Activated CD4-positive, alpha-beta T cell treated with anti-CD3 and anti-CD28 coated beads, Interleukin-2, Interleukin-6, amounts not matched to agents 100 ng/mL and 50 ng/mL, durations not matched to agents 16 hours and 8 hours (primary cell): ENCODE data around the gene PCDHAC2.

Experiments
- DNase-seq: peaks from one replicate; pipeline ENCODE4 v3.0.0-alpha.2; 2020

PCDHAC2 gene

GRCh38 chr5:140966293-140967225 is at the start of gene PCDHAC2:
TSS of gene PCDHAC2 (plus strand) at chr5:140966476. CDS start at chr5:140966767, 291 bp downstream.
- no peak for DNase-seq

GRCh38 chr5:140923601-140924000 is 42.7 kb upstream of the PCDHAC2 start:
- DNase-seq = no peak

- DNase-seq = no peak
Measured at GRCh38 chr5:140925806-140926442, 40.4 kb upstream of the PCDHAC2 start, which contains the start of gene PCDHAC1. TSS of gene PCDHAC1 (plus strand) at chr5:140926299. CDS start at chr5:140926893, 594 bp downstream.

- DNase-seq = peak; percentile 15
Measured at GRCh38 chr5:140926443-140927227, 39.6 kb upstream of the PCDHAC2 start.

- no peak for DNase-seq
Measured at GRCh38 chr5:140927228-140927573, 39.1 kb upstream of the PCDHAC2 start.

GRCh38 chr5:140934964-140935606 is 31.2 kb upstream of the PCDHAC2 start:
- DNase-seq = no peak

- no peak for DNase-seq
Measured at GRCh38 chr5:140946578-140946977, 19.7 kb upstream of the PCDHAC2 start.

GRCh38 chr5:140951636-140952035 is 14.6 kb upstream of the PCDHAC2 start:
- DNase-seq = no peak

- DNase-seq = no peak
Measured at GRCh38 chr5:140953234-140953633, 13.0 kb upstream of the PCDHAC2 start.

- no peak for DNase-seq
Measured at GRCh38 chr5:140962190-140962589, 4.1 kb upstream of the PCDHAC2 start.

GRCh38 chr5:140964356-140964755 is 1.9 kb upstream of the PCDHAC2 start:
- no peak for DNase-seq

GRCh38 chr5:140965905-140966292 is 377 bp upstream of the PCDHAC2 start:
- no peak for DNase-seq

- DNase-seq = no peak
Measured at GRCh38 chr5:140967226-140967893, 1.1 kb downstream of the PCDHAC2 start.

GRCh38 chr5:140969880-140970279 is 3.6 kb downstream of the PCDHAC2 start:
- DNase-seq = no peak

GRCh38 chr5:140973550-140973949 is 7.3 kb downstream of the PCDHAC2 start:
- DNase-seq = no peak

GRCh38 chr5:140977003-140977402 is 10.7 kb downstream of the PCDHAC2 start:
- no peak for DNase-seq

- no peak for DNase-seq
Measured at GRCh38 chr5:140978260-140978659, 12.0 kb downstream of the PCDHAC2 start.

GRCh38 chr5:140978983-140979382 is 12.7 kb downstream of the PCDHAC2 start:
- no peak for DNase-seq

- no peak for DNase-seq
Measured at GRCh38 chr5:140982083-140982716, 15.9 kb downstream of the PCDHAC2 start.

- no peak for DNase-seq
Measured at GRCh38 chr5:140986117-140986521, 19.8 kb downstream of the PCDHAC2 start.

- DNase-seq = no peak
Measured at GRCh38 chr5:140988100-140988499, 21.8 kb downstream of the PCDHAC2 start.

GRCh38 chr5:140988608-140989007 is 22.3 kb downstream of the PCDHAC2 start:
- no peak for DNase-seq
